AG09319 (cell line): Measurements from ENCODE around the gene SLAIN1.
A peak's percentile ranks its signal among the peaks of the same experiment; 100 is the strongest.

Experiments
- DNase-seq: peaks from one replicate; pipeline ENCODE4 v3.0.0-alpha.2; 2010; ENCODE audit warnings: low read depth; ENCODE audit errors: extremely low read depth
- TF ChIP-seq, protein P1 (sequence below): IDR thresholded peaks from 2 replicates; pipeline ENCODE4 v1.5.1; 2011; ENCODE audit warnings: low read depth, mild to moderate bottlenecking, inconsistent platforms, low read length, moderate library complexity

The SLAIN1 gene

GRCh38 chr13:77752512-77753069, 55.1 kb downstream of the SLAIN1 start:
- TF ChIP-seq, protein P1, sequence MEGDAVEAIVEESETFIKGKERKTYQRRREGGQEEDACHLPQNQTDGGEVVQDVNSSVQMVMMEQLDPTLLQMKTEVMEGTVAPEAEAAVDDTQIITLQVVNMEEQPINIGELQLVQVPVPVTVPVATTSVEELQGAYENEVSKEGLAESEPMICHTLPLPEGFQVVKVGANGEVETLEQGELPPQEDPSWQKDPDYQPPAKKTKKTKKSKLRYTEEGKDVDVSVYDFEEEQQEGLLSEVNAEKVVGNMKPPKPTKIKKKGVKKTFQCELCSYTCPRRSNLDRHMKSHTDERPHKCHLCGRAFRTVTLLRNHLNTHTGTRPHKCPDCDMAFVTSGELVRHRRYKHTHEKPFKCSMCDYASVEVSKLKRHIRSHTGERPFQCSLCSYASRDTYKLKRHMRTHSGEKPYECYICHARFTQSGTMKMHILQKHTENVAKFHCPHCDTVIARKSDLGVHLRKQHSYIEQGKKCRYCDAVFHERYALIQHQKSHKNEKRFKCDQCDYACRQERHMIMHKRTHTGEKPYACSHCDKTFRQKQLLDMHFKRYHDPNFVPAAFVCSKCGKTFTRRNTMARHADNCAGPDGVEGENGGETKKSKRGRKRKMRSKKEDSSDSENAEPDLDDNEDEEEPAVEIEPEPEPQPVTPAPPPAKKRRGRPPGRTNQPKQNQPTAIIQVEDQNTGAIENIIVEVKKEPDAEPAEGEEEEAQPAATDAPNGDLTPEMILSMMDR = no peak
- no peak for DNase-seq

- DNase-seq = no peak
- TF ChIP-seq, protein P1 = no peak
Observed at GRCh38 chr13:77760893-77761292, 63.4 kb downstream of the SLAIN1 start.

GRCh38 chr13:77767413-77767812, 69.9 kb downstream of the SLAIN1 start:
- TF ChIP-seq, protein P1 = no peak
- DNase-seq = no peak

- TF ChIP-seq, protein P1 = no peak
- DNase-seq = no peak
Observed at GRCh38 chr13:77774181-77774580, 76.7 kb downstream of the SLAIN1 start.

DNA sequence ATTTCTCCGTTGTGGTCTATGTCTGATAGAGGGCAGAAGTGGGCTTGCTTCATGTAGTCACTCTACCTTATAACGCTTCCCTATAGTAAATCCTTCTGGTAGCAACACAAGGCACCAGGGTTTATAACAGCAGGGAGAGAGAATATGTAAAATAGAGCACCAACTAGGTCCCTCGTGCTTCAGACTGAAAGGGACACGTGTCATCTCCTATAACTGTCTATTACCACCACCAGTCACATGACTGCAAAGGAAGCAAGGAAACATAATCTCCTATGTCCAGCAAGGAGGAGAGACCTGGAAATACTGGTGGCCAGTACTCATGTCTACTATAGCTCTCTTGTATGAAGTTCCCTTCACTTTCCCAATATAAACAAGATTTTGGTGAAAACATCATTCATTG, 79.2 kb downstream of the SLAIN1 start:
- DNase-seq = no peak
- TF ChIP-seq, protein P1 = no peak

- DNase-seq = peak; percentile 75
- TF ChIP-seq, protein P1 = peak; percentile 62
Observed at GRCh38 chr13:77779552-77780272, 82.2 kb downstream of the SLAIN1 start.

DNA sequence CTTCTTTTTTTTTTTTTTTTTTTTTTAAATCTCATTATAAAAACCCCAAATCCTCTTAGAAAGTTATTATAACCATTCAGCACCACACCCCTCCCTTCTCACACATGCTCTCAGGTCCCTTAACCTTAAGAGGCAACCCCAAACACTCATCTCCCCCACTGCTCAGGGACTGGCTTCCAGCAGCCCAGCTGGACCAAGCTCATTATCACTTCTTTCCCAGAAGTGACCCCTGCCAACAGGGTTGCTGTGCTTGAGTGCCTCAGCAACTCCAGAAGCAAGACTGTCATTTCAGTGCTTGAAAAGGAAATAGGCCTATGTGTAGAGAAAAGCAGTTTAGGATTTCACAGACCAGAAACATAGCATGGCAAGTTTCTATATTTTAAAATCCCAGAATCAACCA, 84.3 kb downstream of the SLAIN1 start:
- TF ChIP-seq, protein P1 = no peak
- no peak for DNase-seq
